ENCODE measurements around the gene DOCK10.

DOCK10 gene

DNA sequence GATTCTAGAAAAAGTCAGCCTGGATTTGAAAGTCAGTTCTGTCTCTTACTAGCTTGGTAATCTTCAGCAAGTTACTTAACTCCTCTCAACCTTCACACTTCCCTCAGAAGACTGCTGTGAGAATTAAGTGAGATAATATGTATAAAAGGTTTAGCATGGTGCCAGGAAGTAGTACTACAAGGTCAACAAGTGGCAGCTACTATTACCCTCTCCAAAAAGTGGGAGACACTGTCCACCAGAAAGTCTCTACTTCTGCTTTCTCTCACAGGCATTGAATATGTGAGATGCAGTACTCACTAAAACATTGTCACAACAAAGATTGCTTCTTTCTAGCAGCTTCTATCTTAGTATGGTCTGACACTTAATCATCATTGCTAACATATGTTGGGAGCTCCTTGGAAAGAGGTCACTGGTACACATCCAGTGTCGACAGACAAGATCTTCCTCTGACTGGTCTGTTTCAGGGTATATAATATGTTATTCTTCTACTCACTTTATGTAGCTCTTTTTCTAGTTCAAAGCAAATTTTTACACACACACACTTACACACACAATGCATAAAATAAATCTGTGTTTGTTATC lies 47.9 kb downstream of the DOCK10 start:
- TF ChIP-seq, protein P1, sequence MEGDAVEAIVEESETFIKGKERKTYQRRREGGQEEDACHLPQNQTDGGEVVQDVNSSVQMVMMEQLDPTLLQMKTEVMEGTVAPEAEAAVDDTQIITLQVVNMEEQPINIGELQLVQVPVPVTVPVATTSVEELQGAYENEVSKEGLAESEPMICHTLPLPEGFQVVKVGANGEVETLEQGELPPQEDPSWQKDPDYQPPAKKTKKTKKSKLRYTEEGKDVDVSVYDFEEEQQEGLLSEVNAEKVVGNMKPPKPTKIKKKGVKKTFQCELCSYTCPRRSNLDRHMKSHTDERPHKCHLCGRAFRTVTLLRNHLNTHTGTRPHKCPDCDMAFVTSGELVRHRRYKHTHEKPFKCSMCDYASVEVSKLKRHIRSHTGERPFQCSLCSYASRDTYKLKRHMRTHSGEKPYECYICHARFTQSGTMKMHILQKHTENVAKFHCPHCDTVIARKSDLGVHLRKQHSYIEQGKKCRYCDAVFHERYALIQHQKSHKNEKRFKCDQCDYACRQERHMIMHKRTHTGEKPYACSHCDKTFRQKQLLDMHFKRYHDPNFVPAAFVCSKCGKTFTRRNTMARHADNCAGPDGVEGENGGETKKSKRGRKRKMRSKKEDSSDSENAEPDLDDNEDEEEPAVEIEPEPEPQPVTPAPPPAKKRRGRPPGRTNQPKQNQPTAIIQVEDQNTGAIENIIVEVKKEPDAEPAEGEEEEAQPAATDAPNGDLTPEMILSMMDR (IDR thresholded peaks at IDR 0.05; ENCODE audit: insufficient read depth, missing control alignments), result no peak
- DNase-seq (ENCODE audit: insufficient read length, low spot score) (no peak), FAIRE-seq (no peak)

DNA sequence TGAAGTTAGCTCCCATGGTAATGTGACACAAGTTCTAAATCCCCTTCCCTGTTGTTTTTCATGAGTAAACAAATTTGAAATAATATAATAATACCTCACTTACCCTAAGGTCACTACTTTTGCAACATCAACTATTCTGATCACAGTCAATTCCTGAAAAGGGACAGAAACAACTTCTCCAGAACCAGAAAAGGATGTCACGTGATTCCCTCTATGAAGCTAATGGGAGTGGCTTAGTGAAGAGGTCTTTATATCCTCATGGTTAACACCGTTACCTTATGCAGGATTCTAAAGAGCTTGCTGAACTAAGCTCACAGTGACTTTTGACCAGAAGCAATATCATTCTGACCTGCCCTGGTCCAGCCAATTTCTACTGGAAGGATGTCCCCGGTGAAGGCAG lies 51.6 kb downstream of the DOCK10 start:
- FAIRE-seq, result no peak
- TF ChIP-seq, protein P1 (IDR thresholded peaks at IDR 0.05; ENCODE audit: insufficient read depth, missing control alignments), result no peak
- no peak for DNase-seq (ENCODE audit: insufficient read length, low spot score)

DNA sequence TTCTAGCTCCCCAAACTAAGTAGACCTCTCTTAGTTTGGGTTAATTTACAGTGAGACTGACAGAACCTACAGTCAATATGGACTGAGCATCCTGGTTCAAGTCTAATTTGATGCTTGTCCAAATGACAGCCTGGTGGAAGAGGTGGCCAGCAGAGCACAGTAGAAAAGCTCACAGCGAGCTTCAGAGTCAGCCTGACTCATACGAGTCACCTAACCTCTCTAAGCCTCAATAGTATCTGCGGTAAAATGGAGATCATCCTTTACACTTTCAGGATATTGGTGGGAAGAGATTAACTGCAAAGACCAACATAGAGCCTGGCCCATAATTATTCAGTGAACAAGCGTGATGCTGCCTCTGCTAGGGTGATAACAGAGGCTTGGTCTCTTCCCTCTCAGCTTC lies 54.5 kb downstream of the DOCK10 start:
- TF ChIP-seq, protein P1 (IDR thresholded peaks at IDR 0.05; ENCODE audit: insufficient read depth, missing control alignments), result no peak
- DNase-seq (ENCODE audit: insufficient read length, low spot score), result no peak
- FAIRE-seq, result no peak

DNA sequence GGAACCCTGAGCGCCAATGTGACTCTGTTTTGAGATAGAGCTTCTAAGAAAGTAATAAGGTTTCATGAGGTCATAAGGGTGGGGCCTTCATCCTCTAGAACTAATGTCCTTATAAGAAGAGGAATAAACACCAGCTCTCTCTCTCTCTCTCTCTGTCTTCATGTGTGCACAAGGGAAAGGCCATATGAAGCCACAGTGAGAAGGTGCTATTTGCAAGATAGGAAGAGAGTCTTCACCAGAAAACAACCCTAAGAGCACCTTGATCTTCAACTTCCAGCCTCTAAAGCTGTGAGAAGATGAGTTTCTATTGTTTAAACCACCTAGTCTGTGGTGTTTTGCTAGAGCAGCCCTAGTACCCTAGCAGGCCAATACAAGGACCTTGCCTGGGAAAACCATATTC lies 55.8 kb downstream of the DOCK10 start:
- TF ChIP-seq, protein P1 (IDR thresholded peaks at IDR 0.05; ENCODE audit: insufficient read depth, missing control alignments), result no peak
- DNase-seq (ENCODE audit: insufficient read length, low spot score) (no peak), FAIRE-seq (no peak)

DNA sequence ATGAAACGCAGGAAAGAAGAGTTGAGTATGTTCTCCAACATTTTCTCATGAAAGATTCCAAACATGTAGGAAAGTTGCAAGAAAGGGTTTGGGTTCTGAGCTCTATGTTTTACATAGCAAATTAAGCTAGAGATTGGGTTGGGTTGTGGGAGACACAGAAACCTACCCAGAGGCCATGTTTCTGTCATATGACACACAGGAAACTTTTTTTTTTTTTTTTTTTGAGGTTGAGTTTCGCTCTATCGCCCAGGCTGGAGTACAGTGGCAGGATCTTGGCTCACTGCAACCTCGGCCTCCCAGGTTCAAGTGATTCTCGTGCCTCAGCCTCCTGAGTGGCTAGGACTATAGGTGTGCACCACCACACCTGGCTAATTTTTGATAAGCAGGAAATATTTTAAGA lies 57.6 kb downstream of the DOCK10 start:
- DNase-seq (ENCODE audit: insufficient read length, low spot score), result no peak
- FAIRE-seq, result no peak
- TF ChIP-seq, protein P1 (IDR thresholded peaks at IDR 0.05; ENCODE audit: insufficient read depth, missing control alignments), result no peak

DNA sequence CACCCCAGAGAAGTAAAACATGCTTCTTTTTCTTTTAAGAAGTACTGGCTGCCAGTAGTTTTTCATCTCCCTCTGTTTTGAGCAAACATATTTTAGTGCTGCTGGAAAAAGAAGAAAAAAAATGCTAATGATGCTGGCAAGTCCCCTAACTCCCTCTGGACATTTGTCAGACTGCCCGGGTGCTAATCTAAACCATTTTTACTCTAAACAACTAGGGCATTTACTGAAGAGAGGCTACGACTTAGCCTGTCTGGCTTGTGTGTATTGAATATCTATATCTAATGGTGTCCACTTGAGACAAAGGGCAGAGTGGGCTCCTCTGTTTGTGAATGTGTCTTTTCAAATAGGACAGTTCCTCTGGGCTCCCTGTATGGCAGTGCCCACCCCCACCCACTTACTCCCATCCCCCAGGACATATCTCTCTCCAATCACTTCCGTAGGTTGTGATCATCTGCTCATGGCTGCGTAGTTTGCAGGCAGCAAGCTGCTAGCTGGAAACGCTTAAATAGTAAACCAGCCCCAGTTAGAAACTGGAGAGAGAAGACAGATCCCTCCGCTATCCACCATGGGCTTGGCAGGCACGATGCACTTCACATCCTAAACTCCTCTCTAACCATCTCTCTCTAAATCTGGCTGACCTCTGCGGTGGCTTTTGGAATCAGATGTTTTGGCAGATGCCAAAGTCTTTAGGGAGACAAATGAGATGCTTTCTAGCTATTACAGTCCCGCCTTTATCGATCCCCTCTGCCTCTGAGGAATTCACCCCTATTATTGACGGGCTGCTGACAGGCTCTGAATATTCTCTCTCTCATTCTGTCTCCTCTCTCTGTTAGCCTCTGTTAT lies 58.3 kb downstream of the DOCK10 start:
- FAIRE-seq, result no peak
- DNase-seq (ENCODE audit: insufficient read length, low spot score), result no peak
- TF ChIP-seq, protein P1 (IDR thresholded peaks at IDR 0.05; ENCODE audit: insufficient read depth, missing control alignments), result no peak

Data from D721Med (cell line).